PC-3 (cell line): ENCODE data around the gene ARHGAP15.

Experiments used
- EZH2 ChIP-seq: fragments of 300-600 bp; sonication (generic); IDR thresholded peaks from one replicate; pipeline ENCODE4 v1.6.1; 2017; ENCODE audit warnings: antibody characterized with exemption, mild to moderate bottlenecking, low read length; ENCODE audit not compliant: unreplicated experiment
- EZH2phosphoT487 ChIP-seq: fragments of 300-600 bp; sonication (generic); IDR thresholded peaks from 2 replicates; pipeline ENCODE4 v1.6.1; 2018; ENCODE audit warnings: mild to moderate bottlenecking, antibody characterized with exemption, low read length, borderline replicate concordance
- TF ChIP-seq, protein P1 (sequence below): fragments of 300-600 bp; sonication (generic); conservative IDR thresholded peaks from 2 replicates; pipeline ENCODE4 v1.5.1; 2017; ENCODE audit warnings: antibody characterized with exemption, low read depth, mild to moderate bottlenecking, low read length

DNA sequence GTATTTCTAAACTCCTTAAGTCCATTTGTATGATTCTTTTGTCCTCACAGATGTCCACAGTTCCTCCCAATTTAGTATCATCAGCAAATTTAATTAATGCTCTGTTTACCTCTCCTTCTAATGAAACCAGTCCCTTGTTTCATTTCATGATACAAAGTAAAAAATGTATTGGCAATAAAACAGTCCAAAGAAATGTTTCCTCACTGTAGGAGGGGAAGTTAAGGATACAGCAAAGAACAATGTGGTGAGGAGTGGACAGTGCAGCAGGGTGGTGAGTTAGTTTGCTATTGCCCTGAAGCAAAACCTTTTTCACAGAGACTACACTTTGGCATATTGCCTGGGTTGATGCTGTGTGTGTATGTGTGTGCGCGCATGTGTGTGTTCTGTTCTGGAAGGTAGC is 401.5 kb downstream of the ARHGAP15 start:
- TF ChIP-seq, protein P1, sequence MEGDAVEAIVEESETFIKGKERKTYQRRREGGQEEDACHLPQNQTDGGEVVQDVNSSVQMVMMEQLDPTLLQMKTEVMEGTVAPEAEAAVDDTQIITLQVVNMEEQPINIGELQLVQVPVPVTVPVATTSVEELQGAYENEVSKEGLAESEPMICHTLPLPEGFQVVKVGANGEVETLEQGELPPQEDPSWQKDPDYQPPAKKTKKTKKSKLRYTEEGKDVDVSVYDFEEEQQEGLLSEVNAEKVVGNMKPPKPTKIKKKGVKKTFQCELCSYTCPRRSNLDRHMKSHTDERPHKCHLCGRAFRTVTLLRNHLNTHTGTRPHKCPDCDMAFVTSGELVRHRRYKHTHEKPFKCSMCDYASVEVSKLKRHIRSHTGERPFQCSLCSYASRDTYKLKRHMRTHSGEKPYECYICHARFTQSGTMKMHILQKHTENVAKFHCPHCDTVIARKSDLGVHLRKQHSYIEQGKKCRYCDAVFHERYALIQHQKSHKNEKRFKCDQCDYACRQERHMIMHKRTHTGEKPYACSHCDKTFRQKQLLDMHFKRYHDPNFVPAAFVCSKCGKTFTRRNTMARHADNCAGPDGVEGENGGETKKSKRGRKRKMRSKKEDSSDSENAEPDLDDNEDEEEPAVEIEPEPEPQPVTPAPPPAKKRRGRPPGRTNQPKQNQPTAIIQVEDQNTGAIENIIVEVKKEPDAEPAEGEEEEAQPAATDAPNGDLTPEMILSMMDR = no peak
- TF ChIP-seq EZH2 (no peak), EZH2phosphoT487 (no peak)
